GDM1 (cell line): ENCODE measurements around the gene IL11.

Experiments
- DNase-seq: peaks from one replicate; lab custom pipeline; 2025; lab: John Stamatoyannopoulos, UW

The IL11 gene

GRCh38 chr19:55391191-55391670 lies 21.0 kb upstream of the IL11 start:
- DNase-seq, result no peak

- DNase-seq, result no peak
Measured at GRCh38 chr19:55390461-55390880, 20.2 kb upstream of the IL11 start.

- DNase-seq, result no peak
Measured at GRCh38 chr19:55389386-55390317, 19.4 kb upstream of the IL11 start.

GRCh38 chr19:55387736-55388497 lies 17.7 kb upstream of the IL11 start:
- DNase-seq, result no peak

- DNase-seq, result no peak
Measured at GRCh38 chr19:55386493-55386971, 16.3 kb upstream of the IL11 start.

GRCh38 chr19:55385724-55386492 lies 15.6 kb upstream of the IL11 start, which contains the start of gene RPL28:
Gene RPL28, plus strand, starts transcription at chr19:55385932. Its CDS starts 426 bp downstream, at chr19:55386358.
- DNase-seq, result peak; percentile 97

GRCh38 chr19:55384920-55385723 lies 14.9 kb upstream of the IL11 start:
- DNase-seq, result peak; percentile 87

- no peak for DNase-seq
Measured at GRCh38 chr19:55384131-55384919, 14.1 kb upstream of the IL11 start, which contains the start of gene TMEM238. Gene TMEM238, minus strand, starts transcription at chr19:55384292. Its CDS starts 33 bp downstream, at chr19:55384259.

GRCh38 chr19:55383279-55384130 lies 13.2 kb upstream of the IL11 start:
- DNase-seq, result no peak

- no peak for DNase-seq
Measured at GRCh38 chr19:55382522-55383054, 12.3 kb upstream of the IL11 start.

GRCh38 chr19:55382013-55382412 lies 11.8 kb upstream of the IL11 start:
- DNase-seq, result no peak

- no peak for DNase-seq
Measured at GRCh38 chr19:55379174-55379573, 8.9 kb upstream of the IL11 start.

- DNase-seq, result no peak
Measured at GRCh38 chr19:55377356-55378131, 7.3 kb upstream of the IL11 start.

GRCh38 chr19:55376241-55376933 lies 6.1 kb upstream of the IL11 start, which contains the start of gene TMEM190:
Gene TMEM190, plus strand, starts transcription at chr19:55376826. Its CDS starts 28 bp downstream, at chr19:55376854.
- no peak for DNase-seq

GRCh38 chr19:55373993-55374757 lies 3.9 kb upstream of the IL11 start:
- DNase-seq, result no peak

- no peak for DNase-seq
Measured at GRCh38 chr19:55373306-55373992, 3.2 kb upstream of the IL11 start.
